Psoas muscle (tissue), 8 donors: ENCODE results near the gene KCNQ5. TPM values are rescaled to one million over a fixed set of nuclear protein-coding genes. Genes with fewer than 3 reads are reported as not detected.

ENCODE experiments used
- ATAC-seq, 4 donors: fragments of 200-7000 bp; cut with Tn5 transposase; one replicate each; pipeline ENCODE4 v1.9.1; 2020; ENCODE audit warnings: moderate library complexity in 3 of 4, mild to moderate bottlenecking in 2 of 4
- DNase-seq, 2 donors: peaks; one replicate each; pipeline ENCODE4 v3.0.0-alpha.2; 2020
- H3K27ac ChIP-seq: fragments of 200-600 bp; one replicate; pipeline ENCODE4 v1.8.0; 2022
- H3K27me3 ChIP-seq, 3 donors: fragments of 200-600 bp in 1 of 3; one replicate each; pipeline versions ENCODE4 v1.6.1 to v1.8.0; 2013 to 2022; ENCODE audit warnings: low read length in 2 of 3, mild to moderate bottlenecking in 2 of 3, moderate library complexity in 1 of 3; ENCODE audit not compliant: insufficient read depth in 3 of 3
- H3K36me3 ChIP-seq, 2 donors: fragments of 200-600 bp in 1 of 2; one replicate each; pipeline versions ENCODE4 v1.6.1 to v1.8.0; 2013 to 2022; ENCODE audit warnings: low read depth in 1 of 2, mild to moderate bottlenecking in 1 of 2, moderate library complexity in 1 of 2; ENCODE audit not compliant: insufficient read depth in 1 of 2
- H3K4me1 ChIP-seq: fragments of 200-600 bp; one replicate; pipeline ENCODE4 v1.8.0; 2022
- H3K4me3 ChIP-seq: fragments of 200-600 bp; one replicate; pipeline ENCODE4 v1.8.0; 2022; ENCODE audit warnings: mild to moderate bottlenecking
- H3K9me3 ChIP-seq: fragments of 200-600 bp; one replicate; pipeline ENCODE4 v1.8.0; 2022
- WGBS, 3 donors: extraction: QIAGEN DNeasy Blood & Tissue Kit; methylation state at CpG; one replicate each; pipeline versions ENCODE4 v1.1.6 to v1.1.7; 2013; 5-methylcytosine and 5-hydroxymethylcytosine counted together
- intact Hi-C, 2 donors: fragments of 100-400 bp; cut with DNase I; formaldehyde crosslinking; loops; one replicate each; pipeline versions ENCODE4 v1.11.0 to v1.14.2; 2022
- polyA plus RNA-seq, 3 donors: library from polyadenylated mRNA; stranded (reverse); fragments of 200-250 nt; gene quantifications; one replicate each; pipeline ENCODE4 v1.2.3, GENCODE V29; 2013
- total RNA-seq, 4 donors: library from RNA; stranded (reverse); fragmentation: NEBNext Ultra II Directional in 2 of 4; extraction: Animal tissue kit (Norgen Biotek cat#: 25700) in 2 of 4; gene quantifications; one replicate each; pipeline versions ENCODE4 v1.2.1 to v1.2.4, GENCODE V29; 2021 to 2023
- TF ChIP-seq, protein P1 (sequence below): fragments of 200-600 bp; IDR thresholded peaks from one replicate; pipeline ENCODE4 v1.8.0; 2022; ENCODE audit warnings: antibody characterized with exemption
- donor health status: healthy with polysubstance abuse.
- donor health status: DM: no; HTN: no; CAD: no; lungs with moderate emphysema.
- donor health status: Bipolar disorder and iron deficiency.
- donor health status: healthy.
- donor health status: DM: yes; HTN: yes; CAD: no.
- donor health status: DM: no; HTN: no; CAD: no.
- donor health status: DM: no; HTN: no; CAD: no.
- donor health status: DM: yes; HTN: yes; CAD: no.

Gene KCNQ5
- total and polyA plus RNA-seq, 7 donors: 4.4 to 90.7 (median 25.7) TPM

GRCh38 chr6:72811971-72812421 lies 190.1 kb downstream of the KCNQ5 start:
- Histone ChIP-seq H3K4me1 (peaks cover 57% of the 10 kb centered on the region), H3K9me3 (no peaks in the 10 kb centered on the region), H3K27me3 (no peaks in the 10 kb centered on the region), H3K27ac (peak overlapping the region; percentile 84), H3K36me3 (no peaks in the 10 kb centered on the region), H3K4me3 (no peak overlapping the region)
- DNase-seq: no peak
- TF ChIP-seq, protein P1, sequence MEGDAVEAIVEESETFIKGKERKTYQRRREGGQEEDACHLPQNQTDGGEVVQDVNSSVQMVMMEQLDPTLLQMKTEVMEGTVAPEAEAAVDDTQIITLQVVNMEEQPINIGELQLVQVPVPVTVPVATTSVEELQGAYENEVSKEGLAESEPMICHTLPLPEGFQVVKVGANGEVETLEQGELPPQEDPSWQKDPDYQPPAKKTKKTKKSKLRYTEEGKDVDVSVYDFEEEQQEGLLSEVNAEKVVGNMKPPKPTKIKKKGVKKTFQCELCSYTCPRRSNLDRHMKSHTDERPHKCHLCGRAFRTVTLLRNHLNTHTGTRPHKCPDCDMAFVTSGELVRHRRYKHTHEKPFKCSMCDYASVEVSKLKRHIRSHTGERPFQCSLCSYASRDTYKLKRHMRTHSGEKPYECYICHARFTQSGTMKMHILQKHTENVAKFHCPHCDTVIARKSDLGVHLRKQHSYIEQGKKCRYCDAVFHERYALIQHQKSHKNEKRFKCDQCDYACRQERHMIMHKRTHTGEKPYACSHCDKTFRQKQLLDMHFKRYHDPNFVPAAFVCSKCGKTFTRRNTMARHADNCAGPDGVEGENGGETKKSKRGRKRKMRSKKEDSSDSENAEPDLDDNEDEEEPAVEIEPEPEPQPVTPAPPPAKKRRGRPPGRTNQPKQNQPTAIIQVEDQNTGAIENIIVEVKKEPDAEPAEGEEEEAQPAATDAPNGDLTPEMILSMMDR: no peak
- intact Hi-C loops: no loop called here
- WGBS, 3 donors: 24 to 43% (median 26%) methylated on average over 6 of the region's 6 CpGs
- peak in 2 of 4 donors; percentile 23 to 27 for ATAC-seq

DNA sequence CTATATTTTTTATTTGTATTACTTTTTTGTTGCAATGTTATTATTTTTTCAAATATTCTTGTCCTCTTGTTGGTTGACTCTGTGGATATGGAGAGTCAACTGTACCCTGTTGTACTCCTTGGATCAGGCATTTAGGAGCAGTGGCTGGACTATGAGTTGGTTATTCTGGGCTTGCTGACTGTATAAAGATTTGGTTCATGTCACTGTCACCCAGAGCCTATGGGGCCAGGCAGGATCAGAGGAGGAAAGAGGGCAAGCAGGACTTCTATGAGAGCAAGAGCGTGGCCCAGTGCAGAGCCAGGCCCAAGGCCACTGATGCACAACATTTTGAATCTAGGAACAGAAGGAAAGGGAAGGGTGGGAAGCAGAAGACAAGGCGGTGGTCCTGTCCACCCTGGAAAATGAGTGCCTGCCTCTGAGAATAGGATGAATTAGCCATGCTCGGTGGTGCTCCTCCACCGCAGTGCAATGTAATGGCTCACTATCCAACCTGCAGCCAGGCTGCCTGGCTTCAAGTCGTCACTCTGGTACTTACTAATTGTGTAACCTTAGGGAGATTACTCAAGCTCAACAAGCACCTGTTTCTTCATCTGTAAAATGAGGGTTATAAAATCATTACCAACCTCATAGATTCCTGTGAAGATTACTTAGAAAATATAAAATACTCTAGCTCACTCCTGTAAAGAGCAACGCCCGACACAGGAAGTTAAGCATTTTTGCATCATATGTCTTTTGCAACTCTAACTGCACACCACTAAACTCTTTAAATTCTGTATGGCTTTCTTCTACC lies 192.1 kb downstream of the KCNQ5 start:
- Histone ChIP-seq H3K27me3 (no peaks in the 10 kb centered on the region), H3K4me3 (no peak overlapping the region), H3K4me1 (peaks cover 63% of the 10 kb centered on the region), H3K27ac (peak overlapping the region; percentile 84), H3K36me3 (no peaks in the 10 kb centered on the region), H3K9me3 (no peaks in the 10 kb centered on the region)
- 53 to 78% (median 65%) methylated on average over 7 of the region's 7 CpGs for WGBS, 3 donors
- peak; percentile 83 to 90 (median 89) for ATAC-seq
- TF ChIP-seq, protein P1: no peak
- intact Hi-C loops: no loop called here
- DNase-seq: peak; percentile 26 to 67

DNA sequence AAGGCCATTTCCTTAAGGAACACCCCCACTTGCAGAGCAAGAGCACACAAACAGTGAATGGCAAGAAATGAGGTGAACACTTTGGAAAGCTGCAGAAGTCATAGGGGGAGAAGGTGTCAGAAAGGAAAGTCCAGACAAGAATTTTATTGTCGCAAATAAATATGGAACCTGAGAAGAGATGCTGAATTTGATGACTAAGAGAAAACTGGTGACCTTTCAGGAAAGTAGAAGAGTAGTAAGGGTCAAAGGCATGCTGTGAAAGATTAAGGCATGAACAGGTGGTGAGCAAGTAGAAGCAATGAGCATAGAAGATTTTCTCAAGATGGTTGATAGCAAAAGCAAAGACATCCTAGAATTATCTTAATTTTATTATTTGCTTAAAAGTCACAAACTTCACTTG lies 194.2 kb downstream of the KCNQ5 start:
- TF ChIP-seq, protein P1: no peak
- intact Hi-C loops: loop anchor here in 1 of 2 donors (5.0 kb wide), 2 partner anchors 69 to 194 kb away; partner anchors contain the start of gene KCNQ5
- H3K9me3 ChIP-seq: no peaks in the 10 kb centered on the region

GRCh38 chr6:72817208-72817607 lies 195.3 kb downstream of the KCNQ5 start:
- Histone ChIP-seq H3K9me3 (no peaks in the 10 kb centered on the region), H3K27ac (peak overlapping the region; percentile 84), H3K4me3 (no peak overlapping the region), H3K27me3 (no peaks in the 10 kb centered on the region), H3K4me1 (peaks cover 68% of the 10 kb centered on the region), H3K36me3 (no peaks in the 10 kb centered on the region)
- WGBS, 3 donors: 78 to 93% (median 87%) methylated on average over 2 of the region's 2 CpGs
- DNase-seq: no peak
- no peak for ATAC-seq
- intact Hi-C loops: loop anchor here in 1 of 2 donors (5.0 kb wide), 2 partner anchors 70 to 195 kb away; partner anchors contain the start of gene KCNQ5
- TF ChIP-seq, protein P1: no peak

More for the DNA sequence above, 194.2 kb downstream of the KCNQ5 start:
- H3K4me3 ChIP-seq: no peak overlapping the region
- H3K36me3 ChIP-seq: no peaks in the 10 kb centered on the region
- ATAC-seq: no peak
- peaks cover 67% of the 10 kb centered on the region for H3K4me1 ChIP-seq
- peak overlapping the region; percentile 84 for H3K27ac ChIP-seq
- no peaks in the 10 kb centered on the region for H3K27me3 ChIP-seq
- no peak for DNase-seq
- 41 to 57% (median 43%) methylated on average over 1 of the region's 1 CpG for WGBS, 3 donors
